H9 (cell line): ENCODE data around the gene CCSER1. TPM values are rescaled to one million over a fixed set of nuclear protein-coding genes. Genes with fewer than 3 reads are reported as not detected.

Source experiments
- DNase-seq: peaks from one replicate; pipeline ENCODE4 v3.0.0-alpha.2; 2017
- H2AFZ ChIP-seq: one replicate; pipeline ENCODE4 v1.6.1; 2013; ENCODE audit warnings: mild to moderate bottlenecking, low read length, control low read depth, moderate library complexity
- H2AK5ac ChIP-seq: 2 replicates; pipeline ENCODE4 v1.6.1; 2013; ENCODE audit warnings: low read length, control low read depth, mixed read lengths; ENCODE audit not compliant: insufficient read length
- H2BK120ac ChIP-seq: one replicate; pipeline ENCODE4 v1.6.1; 2013; ENCODE audit warnings: low read depth, mild to moderate bottlenecking, low read length, control low read depth, inconsistent platforms; ENCODE audit not compliant: poor library complexity, severe bottlenecking
- H2BK12ac ChIP-seq: 2 replicates; pipeline ENCODE4 v1.6.1; 2013; ENCODE audit warnings: low read length, control low read depth, mixed read lengths, low read depth; ENCODE audit not compliant: insufficient read length
- H2BK15ac ChIP-seq: 2 replicates; pipeline ENCODE4 v1.6.1; 2013; ENCODE audit warnings: low read depth, low read length, control low read depth
- H2BK20ac ChIP-seq: one replicate; pipeline ENCODE4 v1.6.1; 2013; ENCODE audit warnings: low read depth, mild to moderate bottlenecking, low read length, control low read depth, inconsistent platforms; ENCODE audit not compliant: poor library complexity, severe bottlenecking
- H2BK5ac ChIP-seq: 2 replicates; pipeline ENCODE4 v1.6.1; 2013; ENCODE audit warnings: low read length, control low read depth, mixed read lengths; ENCODE audit not compliant: insufficient read length
- H3K14ac ChIP-seq: 2 replicates; pipeline ENCODE4 v1.6.1; 2013; ENCODE audit warnings: low read length, control low read depth; ENCODE audit not compliant: insufficient read depth
- H3K18ac ChIP-seq: 2 replicates; pipeline ENCODE4 v1.6.1; 2013; ENCODE audit warnings: low read depth, mild to moderate bottlenecking, mixed read lengths, low read length, control low read depth; ENCODE audit not compliant: insufficient read length
- H3K23ac ChIP-seq: 2 replicates; pipeline ENCODE4 v1.6.1; 2013; ENCODE audit warnings: low read length, control low read depth, mixed read lengths, low read depth; ENCODE audit not compliant: insufficient read length
- H3K23me2 ChIP-seq: 2 replicates; pipeline ENCODE4 v1.6.1; 2013; ENCODE audit warnings: low read depth, mild to moderate bottlenecking, mixed read lengths, low read length, control low read depth; ENCODE audit not compliant: insufficient read length, poor library complexity, severe bottlenecking
- H3K27ac ChIP-seq: 2 replicates; pipeline ENCODE4 v1.5.1; 2013; ENCODE audit warnings: low read length, control low read depth, mixed read lengths, low read depth; ENCODE audit not compliant: insufficient read length
- H3K27me3 ChIP-seq: 2 replicates; pipeline ENCODE4 v1.6.1; 2013; ENCODE audit warnings: low read length, control low read depth, inconsistent platforms; ENCODE audit not compliant: insufficient read depth
- H3K4ac ChIP-seq: 2 replicates; pipeline ENCODE4 v1.6.1; 2013; ENCODE audit warnings: low read depth, mild to moderate bottlenecking, control low read depth, inconsistent platforms, low read length, moderate library complexity
- H3K4me1 ChIP-seq: 2 replicates; pipeline ENCODE4 v1.6.1; 2013; ENCODE audit warnings: low read length, control low read depth, inconsistent platforms; ENCODE audit not compliant: insufficient read depth
- H3K4me2 ChIP-seq: 2 replicates; pipeline ENCODE4 v1.6.1; 2013; ENCODE audit warnings: low read length, control low read depth, mixed read lengths; ENCODE audit not compliant: insufficient read length, insufficient read depth
- H3K56ac ChIP-seq: 2 replicates; pipeline ENCODE4 v1.6.1; 2013; ENCODE audit warnings: low read depth, mild to moderate bottlenecking, mixed read lengths, low read length, control low read depth; ENCODE audit not compliant: insufficient read length
- H3K79me1 ChIP-seq: 2 replicates; pipeline ENCODE4 v1.6.1; 2013; ENCODE audit warnings: low read depth, mild to moderate bottlenecking, moderate library complexity, low read length, control low read depth, inconsistent platforms; ENCODE audit not compliant: insufficient read depth, poor library complexity, severe bottlenecking
- H3K79me2 ChIP-seq: 2 replicates; pipeline ENCODE4 v1.6.1; 2013; ENCODE audit warnings: low read length, control low read depth, inconsistent platforms; ENCODE audit not compliant: insufficient read depth
- H3K9ac ChIP-seq: 2 replicates; pipeline ENCODE4 v1.6.1; 2013; ENCODE audit warnings: low read length, control low read depth, mixed read lengths; ENCODE audit not compliant: insufficient read length; ENCODE audit errors: extremely low read depth
- H3K9me3 ChIP-seq: one replicate; pipeline ENCODE4 v1.6.1; 2013; ENCODE audit warnings: low read depth, low read length, inconsistent platforms; ENCODE audit not compliant: control insufficient read depth
- H3T11ph ChIP-seq: one replicate; pipeline ENCODE4 v1.6.1; 2013; ENCODE audit warnings: mild to moderate bottlenecking, low read length, control low read depth, inconsistent platforms
- H4K20me1 ChIP-seq: one replicate; pipeline ENCODE4 v1.6.1; 2013; ENCODE audit not compliant: control insufficient read depth, insufficient read length, insufficient read depth
- H4K5ac ChIP-seq: 2 replicates; pipeline ENCODE4 v1.6.1; 2013; ENCODE audit warnings: low read depth, mild to moderate bottlenecking, mixed read lengths, low read length, control low read depth; ENCODE audit not compliant: insufficient read length
- H4K8ac ChIP-seq: replicated peaks from 2 replicates; pipeline ENCODE4 v1.6.1; 2013; ENCODE audit warnings: low read length, control low read depth, mixed read lengths, low read depth; ENCODE audit not compliant: insufficient read length
- H4K91ac ChIP-seq: 2 replicates; pipeline ENCODE4 v1.6.1; 2013; ENCODE audit warnings: low read depth, mild to moderate bottlenecking, moderate library complexity, mixed read lengths, low read length, control low read depth; ENCODE audit not compliant: insufficient read length
- H3K27ac Mint-ChIP-seq, 3 experiments: 2 replicates in 2 of 3; 3 replicates in 1 of 3; pipeline ENCODE4 v1.8.0; 2020 to 2021; ENCODE audit warnings: mixed read lengths in 3 of 3, mild to moderate bottlenecking in 1 of 3, moderate library complexity in 1 of 3
- H3K27me3 Mint-ChIP-seq: 2 replicates; pipeline ENCODE4 v1.8.0; 2021; ENCODE audit warnings: low read depth, mild to moderate bottlenecking, moderate library complexity, mixed read lengths
- H3K36me3 Mint-ChIP-seq, 3 experiments: 2 replicates in 2 of 3; 3 replicates in 1 of 3; pipeline ENCODE4 v1.8.0; 2020 to 2021; ENCODE audit warnings: low read depth in 3 of 3, mixed read lengths in 3 of 3; ENCODE audit not compliant: insufficient read depth in 1 of 3
- H3K4me1 Mint-ChIP-seq, 2 experiments: 2 replicates each; pipeline ENCODE4 v1.8.0; 2020; ENCODE audit warnings: mixed read lengths in 2 of 2
- H3K4me3 Mint-ChIP-seq, 2 experiments: 2 replicates in 1 of 2; 3 replicates in 1 of 2; pipeline ENCODE4 v1.8.0; 2020 to 2021; ENCODE audit warnings: mild to moderate bottlenecking in 2 of 2, mixed read lengths in 2 of 2, moderate library complexity in 1 of 2
- H3K9me3 Mint-ChIP-seq, 2 experiments: 2 replicates in 1 of 2; 3 replicates in 1 of 2; pipeline ENCODE4 v1.8.0; 2020; ENCODE audit warnings: mild to moderate bottlenecking in 2 of 2, mixed read lengths in 2 of 2, moderate library complexity in 1 of 2
- CTCF ChIP-seq: fragments of 200-600 bp; sonication (generic); conservative IDR thresholded peaks from 3 replicates; pipeline ENCODE4 v1.8.0; 2021; ENCODE audit warnings: antibody characterized with exemption, mild to moderate bottlenecking
- WGBS: extraction: QIAGEN DNeasy Blood & Tissue Kit; methylation state at CpG from one replicate; pipeline ENCODE4 v1.1.7; 2013; ENCODE audit warnings: missing lambda C conversion rate, low lambda C conversion rate, mixed read lengths; ENCODE audit not compliant: insufficient read length; ENCODE audit errors: extremely low coverage; 5-methylcytosine and 5-hydroxymethylcytosine counted together
- total RNA-seq: library from RNA; stranded (reverse); gene quantifications from 2 replicates; pipeline ENCODE4 v1.2.1, GENCODE V29; 2021

CCSER1 gene
- total RNA-seq, 1 experiment from 2014 or later: 0.37 TPM

GRCh38 chr4:91070736-91071135 lies 943.5 kb downstream of the CCSER1 start:
- H3K4me1 Mint-ChIP-seq: no peaks in the 10 kb centered on the region
- Histone ChIP-seq H2BK5ac (no peak overlapping the region), H3K4ac (no peak overlapping the region), H3K27ac (no peak overlapping the region), H3K4me1 (no peaks in the 10 kb centered on the region), H4K8ac (no peak overlapping the region), H3K9ac (no peak overlapping the region), H3K14ac (no peak overlapping the region), H2AFZ (no peak overlapping the region), H4K20me1 (no peaks in the 10 kb centered on the region), H2AK5ac (no peak overlapping the region), H3K23ac (no peak overlapping the region), H3K23me2 (no peaks in the 10 kb centered on the region), H2BK20ac (no peak overlapping the region), H2BK120ac (no peak overlapping the region), H3K56ac (no peak overlapping the region), H3K4me2 (no peak overlapping the region), H3K79me2 (no peaks in the 10 kb centered on the region), H4K5ac (no peak overlapping the region), H2BK12ac (no peak overlapping the region), H3K18ac (no peak overlapping the region), H3K9me3 (no peaks in the 10 kb centered on the region), H2BK15ac (no peak overlapping the region), H4K91ac (no peak overlapping the region), H3K79me1 (no peaks in the 10 kb centered on the region), H3K27me3 (no peaks in the 10 kb centered on the region), H3T11ph (no peak overlapping the region)
- H3K36me3 Mint-ChIP-seq: peaks cover 0 to 5% (median 4%) of the 10 kb centered on the region in 3 experiments; a peak in 3 of 7 replicates
- H3K27ac Mint-ChIP-seq: no peak overlapping the region
- TF ChIP-seq CTCF: no peak
- no peak for DNase-seq
- no CpG with 5 or more reads among the region's 3 CpGs for WGBS
- H3K27me3 Mint-ChIP-seq: no peaks in the 10 kb centered on the region
- no peak overlapping the region for H3K4me3 Mint-ChIP-seq
- peaks cover 2 to 3% of the 10 kb centered on the region in 2 experiments; a peak in 3 of 5 replicates for H3K9me3 Mint-ChIP-seq
